H1 (cell line): ENCODE results near the gene PRKN.

Source experiments
- ATF2 ChIP-seq: IDR thresholded peaks from 2 replicates; pipeline ENCODE4 v1.6.1; 2012; ENCODE audit warnings: low read length, inconsistent platforms
- CTCF ChIP-seq, 3 experiments: IDR thresholded peaks; 1 replicate in 2 of 3; 2 replicates in 1 of 3; pipeline versions ENCODE4 v1.5.1 to v1.6.1; 2011; ENCODE audit warnings: low read length in 3 of 3, mild to moderate bottlenecking in 3 of 3, inconsistent platforms in 2 of 3, low read depth in 1 of 3, moderate library complexity in 1 of 3; ENCODE audit not compliant: insufficient read depth in 1 of 3; ENCODE audit errors: control extremely low read depth in 1 of 3
- EP300 ChIP-seq, 2 experiments: IDR thresholded peaks; 1 replicate in 1 of 2; 2 replicates in 1 of 2; pipeline ENCODE4 v1.6.1; 2011 to 2012; ENCODE audit warnings: low read depth in 2 of 2, low read length in 2 of 2, mild to moderate bottlenecking in 2 of 2, borderline replicate concordance in 1 of 2, inconsistent platforms in 1 of 2, moderate library complexity in 1 of 2
- PHF8 ChIP-seq: fragments of 200-600 bp; sonication (generic); conservative IDR thresholded peaks from 2 replicates; pipeline ENCODE4 v1.7.1; 2012; ENCODE audit warnings: low read depth, mild to moderate bottlenecking, inconsistent platforms, low read length, moderate library complexity
- RFX5 ChIP-seq: IDR thresholded peaks from 2 replicates; pipeline ENCODE4 v1.6.1; 2011; ENCODE audit warnings: low read depth, low read length, improper control_type of control experiment, borderline replicate concordance
- USF2 ChIP-seq: IDR thresholded peaks from 2 replicates; pipeline ENCODE4 v1.6.1; 2011; ENCODE audit warnings: low read length, improper control_type of control experiment
- YY1 ChIP-seq: IDR thresholded peaks from 2 replicates; pipeline ENCODE4 v1.6.1; 2011; ENCODE audit warnings: low read depth, mild to moderate bottlenecking, low read length

- TF ChIP-seq USF2 (no peak), EP300 (IDR thresholded peaks at IDR 0.05; ENCODE audit: borderline replicate concordance in 1 of 2, low read depth in 2 of 2, low read length in 2 of 2) (no peak), CTCF (IDR thresholded peaks at IDR 0.05; ENCODE audit: control extremely low read depth in 1 of 3, insufficient read depth in 1 of 3, low read depth in 1 of 3, low read length in 3 of 3) (no peak), ATF2 (no peak), PHF8 (no peak), YY1 (no peak), RFX5 (no peak)
These were observed 1288.5 kb downstream of the PRKN start for GRCh38 chr6:161439093-161439492.
